Measurements from ENCODE around the gene TENM3. TPM values are rescaled to one million over a fixed set of nuclear protein-coding genes. Genes with fewer than 3 reads are reported as not detected.

Gene TENM3
- total and polyA plus RNA-seq, 7 experiments from 2014 or later = not detected

DNA sequence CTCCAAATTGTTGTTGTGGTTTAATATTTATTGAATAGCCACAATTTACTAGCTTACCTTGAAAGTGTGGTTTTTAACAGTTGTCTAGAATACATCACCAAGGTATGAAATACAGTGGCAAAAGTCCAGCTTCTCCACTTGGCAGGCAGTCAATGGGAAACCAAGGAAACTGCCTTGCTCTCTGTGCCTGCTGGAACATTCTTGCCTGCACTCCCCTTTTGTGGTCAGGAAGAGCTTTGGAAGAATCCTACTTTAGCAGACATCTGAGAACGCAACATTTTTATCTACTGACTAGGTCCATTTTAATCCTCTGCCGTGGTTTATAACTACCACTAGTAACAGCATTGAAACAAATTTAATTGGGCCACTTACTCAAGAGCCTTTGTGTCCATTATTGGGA is 64.5 kb downstream of the TENM3 start:
- POLR2A ChIA-PET = no interaction called here
- H3K36me3 Mint-ChIP-seq = no peaks in the 10 kb centered on the region

DNA sequence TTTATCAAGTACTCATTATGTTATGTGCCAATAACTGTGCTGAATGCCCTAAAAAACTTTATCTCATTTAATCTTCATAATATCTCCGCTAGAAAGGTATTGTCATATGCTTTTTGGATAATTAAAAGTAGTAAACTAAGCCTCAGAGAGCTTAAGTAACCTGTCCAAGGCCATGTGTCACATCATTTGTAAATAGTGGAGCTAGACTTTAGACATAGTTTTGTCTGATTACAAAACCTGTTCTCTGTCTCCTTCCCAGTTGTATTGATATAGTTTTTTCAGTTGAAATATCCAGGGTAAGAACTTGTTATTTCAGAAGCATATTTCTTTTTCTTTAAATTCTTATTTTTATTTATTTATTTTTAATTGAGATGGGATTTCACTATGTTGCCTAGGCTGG is 66.7 kb downstream of the TENM3 start:
- ChIA-PET CTCF (no interaction called here), POLR2A (no interaction called here)
- ATAC-seq (no peak), DNase-seq (no peak)
- no peak overlapping the region for H3K4me3 ChIP-seq (ENCODE audit: low read length)
- no peaks in the 10 kb centered on the region for H3K27me3 ChIP-seq (ENCODE audit: control insufficient read depth in 2 of 2, insufficient read depth in 2 of 2, low read length in 2 of 2)
- H3K27me3 Mint-ChIP-seq = peaks cover 0 to 4% (median 0%) of the 10 kb centered on the region in 5 donors
- H3K36me3 ChIP-seq (ENCODE audit: control insufficient read depth in 2 of 3, insufficient read depth in 3 of 3, low read length in 3 of 3) = no peaks in the 10 kb centered on the region
- no peaks in the 10 kb centered on the region for H3K9me3 ChIP-seq (ENCODE audit: control insufficient read depth in 2 of 3, low read length in 3 of 3)
- H3K9me3 Mint-ChIP-seq = peaks cover 0 to 12% (median 6%) of the 10 kb centered on the region in 11 donors
- no peaks in the 10 kb centered on the region for H3K4me1 ChIP-seq (ENCODE audit: control insufficient read depth in 2 of 2, insufficient read depth in 2 of 2, low read length in 2 of 2)
- peaks cover 0 to 4% (median 0%) of the 10 kb centered on the region in 5 donors for H3K36me3 Mint-ChIP-seq
- no peak overlapping the region for H3K27ac ChIP-seq (ENCODE audit: low read depth, low read length)
- H3K4me3 Mint-ChIP-seq = no peak overlapping the region
- H3K4me1 Mint-ChIP-seq = no peaks in the 10 kb centered on the region
- no peak overlapping the region for H3K27ac Mint-ChIP-seq
- intact Hi-C loops (cut with micrococcal nuclease) = no loop called here

More for the DNA sequence above, 64.5 kb downstream of the TENM3 start:
- H3K9me3 ChIP-seq (ENCODE audit: control insufficient read depth in 2 of 3, low read length in 3 of 3) = no peaks in the 10 kb centered on the region
- peaks cover 0 to 2% (median 0%) of the 10 kb centered on the region in 11 donors for H3K9me3 Mint-ChIP-seq
- no peak for DNase-seq
- intact Hi-C loops (cut with micrococcal nuclease) = no loop called here
- no peak for ATAC-seq
- H3K27ac Mint-ChIP-seq = no peak overlapping the region
- H3K27me3 Mint-ChIP-seq = peaks cover 0 to 6% (median 0%) of the 10 kb centered on the region in 5 donors
- CTCF ChIA-PET = no interaction called here
- no peak overlapping the region for H3K27ac ChIP-seq (ENCODE audit: low read depth, low read length)
- H3K36me3 ChIP-seq (ENCODE audit: control insufficient read depth in 2 of 3, insufficient read depth in 3 of 3, low read length in 3 of 3) = no peaks in the 10 kb centered on the region
- no peaks in the 10 kb centered on the region for H3K4me1 ChIP-seq (ENCODE audit: control insufficient read depth in 2 of 2, insufficient read depth in 2 of 2, low read length in 2 of 2)
- H3K4me3 ChIP-seq (ENCODE audit: low read length) = no peak overlapping the region
- no peaks in the 10 kb centered on the region for H3K27me3 ChIP-seq (ENCODE audit: control insufficient read depth in 2 of 2, insufficient read depth in 2 of 2, low read length in 2 of 2)
- no peak overlapping the region for H3K4me3 Mint-ChIP-seq
- no peaks in the 10 kb centered on the region for H3K4me1 Mint-ChIP-seq

DNA sequence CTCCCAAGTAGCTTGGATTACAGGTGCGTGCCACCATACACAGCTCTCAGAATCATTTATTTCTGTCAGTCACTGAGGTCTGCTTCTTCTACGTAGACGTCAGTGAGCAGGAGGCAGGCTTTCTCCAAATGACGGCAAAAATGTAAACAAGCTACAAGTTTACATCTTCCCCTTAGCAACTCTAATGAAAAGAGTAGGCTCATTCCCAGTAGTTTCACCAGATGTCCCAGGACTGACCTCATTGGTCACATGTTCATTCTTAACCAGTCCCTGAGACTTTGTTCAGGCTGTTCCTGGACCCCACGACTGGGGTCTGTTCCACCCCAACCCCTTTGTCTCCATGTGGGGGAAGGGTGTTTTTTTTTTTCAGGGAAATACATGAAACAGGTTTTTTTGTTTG is 67.1 kb downstream of the TENM3 start:
- no peak for ATAC-seq
- H3K9me3 ChIP-seq (ENCODE audit: control insufficient read depth in 2 of 3, low read length in 3 of 3) = no peaks in the 10 kb centered on the region
- no peak overlapping the region for H3K4me3 ChIP-seq (ENCODE audit: low read length)
- H3K36me3 ChIP-seq (ENCODE audit: control insufficient read depth in 2 of 3, insufficient read depth in 3 of 3, low read length in 3 of 3) = no peaks in the 10 kb centered on the region
- ChIA-PET CTCF (no interaction called here), POLR2A (no interaction called here)
- H3K4me1 ChIP-seq (ENCODE audit: control insufficient read depth in 2 of 2, insufficient read depth in 2 of 2, low read length in 2 of 2) = no peaks in the 10 kb centered on the region
- H3K4me1 Mint-ChIP-seq = no peaks in the 10 kb centered on the region
- H3K27me3 ChIP-seq (ENCODE audit: control insufficient read depth in 2 of 2, insufficient read depth in 2 of 2, low read length in 2 of 2) = no peaks in the 10 kb centered on the region
- no peaks in the 10 kb centered on the region for H3K27me3 Mint-ChIP-seq
- no peak overlapping the region for H3K27ac Mint-ChIP-seq
- H3K9me3 Mint-ChIP-seq = peaks cover 0 to 14% (median 8%) of the 10 kb centered on the region in 11 donors
- no peak overlapping the region for H3K4me3 Mint-ChIP-seq
- H3K27ac ChIP-seq (ENCODE audit: low read depth, low read length) = no peak overlapping the region
- intact Hi-C loops (cut with micrococcal nuclease) = no loop called here
- DNase-seq = no peak
- peaks cover 0 to 4% (median 0%) of the 10 kb centered on the region in 5 donors for H3K36me3 Mint-ChIP-seq

DNA sequence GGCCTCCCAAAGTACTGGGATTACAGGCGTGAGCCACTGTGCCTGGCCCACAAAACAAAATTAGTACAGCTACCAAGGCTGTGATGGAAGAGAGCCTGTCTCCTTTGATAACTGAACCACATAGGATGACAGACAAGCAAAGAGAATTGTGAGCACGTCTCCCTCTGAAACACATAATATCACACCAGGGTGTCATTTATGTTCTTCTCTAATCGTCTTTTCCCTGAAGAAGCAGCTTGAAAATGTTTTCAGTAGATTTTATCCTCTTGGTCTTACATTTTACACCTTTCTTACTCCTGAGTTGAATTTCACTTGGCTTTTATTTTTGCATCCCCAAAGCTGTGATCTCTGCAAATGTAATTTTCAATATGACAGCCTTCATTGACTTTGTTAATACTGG is 67.8 kb downstream of the TENM3 start:
- Histone ChIP-seq H3K27me3 (ENCODE audit: control insufficient read depth in 2 of 2, insufficient read depth in 2 of 2, low read length in 2 of 2) (no peaks in the 10 kb centered on the region), H3K27ac (ENCODE audit: low read depth, low read length) (no peak overlapping the region), H3K9me3 (ENCODE audit: control insufficient read depth in 2 of 3, low read length in 3 of 3) (no peaks in the 10 kb centered on the region), H3K36me3 (ENCODE audit: control insufficient read depth in 2 of 3, insufficient read depth in 3 of 3, low read length in 3 of 3) (no peaks in the 10 kb centered on the region), H3K4me3 (ENCODE audit: low read length) (no peak overlapping the region), H3K4me1 (ENCODE audit: control insufficient read depth in 2 of 2, insufficient read depth in 2 of 2, low read length in 2 of 2) (no peaks in the 10 kb centered on the region)
- POLR2A ChIA-PET = no interaction called here
- ATAC-seq (no peak), DNase-seq (no peak)
- Mint-ChIP-seq H3K27me3 (no peaks in the 10 kb centered on the region), H3K4me3 (no peak overlapping the region), H3K9me3 (peaks cover 0 to 21% (median 14%) of the 10 kb centered on the region in 11 donors), H3K4me1 (no peaks in the 10 kb centered on the region), H3K27ac (no peak overlapping the region), H3K36me3 (peaks cover 0 to 4% (median 0%) of the 10 kb centered on the region in 5 donors)
- intact Hi-C loops (cut with micrococcal nuclease) = no loop called here
- CTCF ChIA-PET = no interaction called here

DNA sequence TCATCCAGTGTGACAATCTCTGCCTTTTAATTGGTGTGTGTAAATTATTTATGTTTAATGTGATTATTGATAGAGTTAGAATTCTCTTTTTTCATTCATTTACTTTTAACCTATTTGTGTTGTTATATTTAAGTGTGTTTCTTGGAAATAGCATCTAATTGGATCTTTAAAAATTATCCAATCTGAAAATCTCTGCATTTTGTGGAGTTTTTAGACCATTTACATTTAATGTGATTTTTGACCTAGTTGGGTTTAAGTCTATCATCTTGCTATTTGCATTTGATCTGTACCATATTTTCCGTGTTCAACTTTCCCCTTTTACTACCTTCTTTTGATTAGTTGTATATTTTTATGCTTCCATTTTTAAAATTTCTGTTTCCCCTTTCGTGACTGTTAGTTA is 71.3 kb downstream of the TENM3 start:
- H3K27me3 Mint-ChIP-seq = peaks cover 0 to 5% (median 0%) of the 10 kb centered on the region in 5 donors
- no peak overlapping the region for H3K4me3 Mint-ChIP-seq
- DNase-seq (no peak), ATAC-seq (no peak)
- no peaks in the 10 kb centered on the region for H3K27me3 ChIP-seq (ENCODE audit: control insufficient read depth in 2 of 2, insufficient read depth in 2 of 2, low read length in 2 of 2)
- H3K27ac ChIP-seq (ENCODE audit: low read depth, low read length) = no peak overlapping the region
- H3K4me3 ChIP-seq (ENCODE audit: low read length) = no peak overlapping the region
- H3K4me1 Mint-ChIP-seq = no peaks in the 10 kb centered on the region
- no peak overlapping the region for H3K27ac Mint-ChIP-seq
- H3K36me3 Mint-ChIP-seq = peaks cover 0 to 4% (median 0%) of the 10 kb centered on the region in 5 donors
- H3K4me1 ChIP-seq (ENCODE audit: control insufficient read depth in 2 of 2, insufficient read depth in 2 of 2, low read length in 2 of 2) = no peaks in the 10 kb centered on the region
- intact Hi-C loops (cut with micrococcal nuclease) = no loop called here
- no peaks in the 10 kb centered on the region for H3K36me3 ChIP-seq (ENCODE audit: control insufficient read depth in 2 of 3, insufficient read depth in 3 of 3, low read length in 3 of 3)
- peaks cover 0 to 32% (median 18%) of the 10 kb centered on the region in 11 donors for H3K9me3 Mint-ChIP-seq
- POLR2A ChIA-PET = no interaction called here
- CTCF ChIA-PET = no interaction called here
- peaks cover 0 to 4% (median 0%) of the 10 kb centered on the region in 3 experiments for H3K9me3 ChIP-seq (ENCODE audit: control insufficient read depth in 2 of 3, low read length in 3 of 3)

DNA sequence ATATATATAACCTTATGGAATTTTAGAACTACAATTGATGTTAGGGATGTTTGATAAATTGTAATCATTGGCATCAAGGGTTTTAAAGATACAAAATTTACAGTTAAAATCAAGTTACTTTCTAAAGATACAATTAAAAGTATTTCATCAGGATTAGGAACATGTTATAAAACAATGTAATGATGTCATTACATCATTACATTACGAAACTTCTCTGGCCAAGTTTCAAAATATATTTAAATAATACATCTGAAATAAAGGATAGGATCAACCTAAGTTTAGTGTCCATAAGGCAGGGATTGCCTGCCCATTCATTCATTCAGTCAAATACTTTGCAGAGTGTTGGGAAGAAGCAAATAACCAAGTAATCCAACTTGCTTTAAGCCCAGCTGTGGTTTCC is 75.1 kb downstream of the TENM3 start:
- POLR2A ChIA-PET = no interaction called here
- Histone ChIP-seq H3K4me1 (ENCODE audit: control insufficient read depth in 2 of 2, insufficient read depth in 2 of 2, low read length in 2 of 2) (no peaks in the 10 kb centered on the region), H3K36me3 (ENCODE audit: control insufficient read depth in 2 of 3, insufficient read depth in 3 of 3, low read length in 3 of 3) (no peaks in the 10 kb centered on the region), H3K27ac (ENCODE audit: low read depth, low read length) (no peak overlapping the region), H3K27me3 (ENCODE audit: control insufficient read depth in 2 of 2, insufficient read depth in 2 of 2, low read length in 2 of 2) (no peaks in the 10 kb centered on the region), H3K4me3 (ENCODE audit: low read length) (no peak overlapping the region), H3K9me3 (ENCODE audit: control insufficient read depth in 2 of 3, low read length in 3 of 3) (peaks cover 0 to 4% (median 0%) of the 10 kb centered on the region in 3 experiments)
- CTCF ChIA-PET = no interaction called here
- ATAC-seq (no peak), DNase-seq (no peak)
- H3K4me1 Mint-ChIP-seq = no peaks in the 10 kb centered on the region
- no peak overlapping the region for H3K4me3 Mint-ChIP-seq
- intact Hi-C loops (cut with micrococcal nuclease) = no loop called here
- peaks cover 0 to 4% (median 0%) of the 10 kb centered on the region in 5 donors for H3K36me3 Mint-ChIP-seq
- H3K27ac Mint-ChIP-seq = no peak overlapping the region
- peaks cover 0 to 16% (median 0%) of the 10 kb centered on the region in 5 donors for H3K27me3 Mint-ChIP-seq
- peaks cover 2 to 40% (median 16%) of the 10 kb centered on the region in 11 donors for H3K9me3 Mint-ChIP-seq

DNA sequence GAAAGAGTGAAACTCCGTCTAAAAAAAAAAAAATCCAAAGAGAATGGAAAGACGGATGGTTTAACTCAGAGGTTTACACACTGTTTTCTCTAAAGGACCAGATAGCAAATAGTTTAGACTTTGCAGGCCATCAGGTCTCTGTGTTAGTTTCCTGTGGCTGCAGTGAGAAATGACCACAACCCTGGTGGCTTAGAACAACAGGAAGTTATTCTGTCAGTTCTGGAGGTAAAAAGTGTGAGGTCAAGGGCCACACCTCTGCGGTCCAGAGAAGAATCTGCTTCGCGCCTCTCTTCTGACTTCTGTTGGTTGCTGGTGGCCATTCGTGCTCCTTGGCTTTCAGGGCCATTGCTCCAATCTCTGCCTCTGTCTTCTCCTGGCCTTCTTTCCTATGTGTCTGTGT is 76.9 kb downstream of the TENM3 start:
- no peak for DNase-seq
- no peak overlapping the region for H3K4me3 Mint-ChIP-seq
- no peaks in the 10 kb centered on the region for H3K36me3 Mint-ChIP-seq
- Histone ChIP-seq H3K27me3 (ENCODE audit: control insufficient read depth in 2 of 2, insufficient read depth in 2 of 2, low read length in 2 of 2) (no peaks in the 10 kb centered on the region), H3K36me3 (ENCODE audit: control insufficient read depth in 2 of 3, insufficient read depth in 3 of 3, low read length in 3 of 3) (no peaks in the 10 kb centered on the region), H3K27ac (ENCODE audit: low read depth, low read length) (no peak overlapping the region), H3K4me1 (ENCODE audit: control insufficient read depth in 2 of 2, insufficient read depth in 2 of 2, low read length in 2 of 2) (no peaks in the 10 kb centered on the region), H3K4me3 (ENCODE audit: low read length) (no peak overlapping the region), H3K9me3 (ENCODE audit: control insufficient read depth in 2 of 3, low read length in 3 of 3) (peaks cover 0 to 4% (median 0%) of the 10 kb centered on the region in 3 experiments)
- H3K4me1 Mint-ChIP-seq = no peaks in the 10 kb centered on the region
- ATAC-seq = no peak
- H3K27me3 Mint-ChIP-seq = peaks cover 0 to 16% (median 0%) of the 10 kb centered on the region in 5 donors
- ChIA-PET CTCF (no interaction called here), POLR2A (no interaction called here)
- peak overlapping the region in 1 of 9 donors; percentile 18 for H3K27ac Mint-ChIP-seq
- H3K9me3 Mint-ChIP-seq = peaks cover 0 to 26% (median 11%) of the 10 kb centered on the region in 11 donors
- intact Hi-C loops (cut with micrococcal nuclease) = no loop called here
